NK-92 (cell line): Measurements from ENCODE around the gene DDX41.
"Not testable (repeated sequence)": the region's sequence is repeated elsewhere in the genome, so short reads cannot be mapped to it uniquely, and the experiment has no call there.

Experiments
- DNase-seq: peaks from one replicate; lab custom pipeline; 2025; ENCODE audit not compliant: unreplicated experiment; lab: John Stamatoyannopoulos, UW

Gene DDX41

GRCh38 chr5:177485753-177486152, 31.0 kb downstream of the DDX41 start:
- not testable (repeated sequence) for DNase-seq

GRCh38 chr5:177484902-177485549, 31.7 kb downstream of the DDX41 start:
- DNase-seq, result no peak

GRCh38 chr5:177483994-177484901, 32.5 kb downstream of the DDX41 start:
- DNase-seq, result no peak

GRCh38 chr5:177483042-177483441, 33.7 kb downstream of the DDX41 start:
- DNase-seq, result no peak

- no peak for DNase-seq
These were observed 34.4 kb downstream of the DDX41 start for GRCh38 chr5:177482359-177482795.

- DNase-seq, result no peak
These were observed 37.0 kb downstream of the DDX41 start for GRCh38 chr5:177479774-177480173.

GRCh38 chr5:177478711-177479646, 37.8 kb downstream of the DDX41 start:
- DNase-seq, result no peak

GRCh38 chr5:177477701-177478477, 38.9 kb downstream of the DDX41 start:
- DNase-seq, result no peak

GRCh38 chr5:177476531-177477233, 40.1 kb downstream of the DDX41 start:
- DNase-seq, result no peak

GRCh38 chr5:177475563-177476427, 41.0 kb downstream of the DDX41 start:
- DNase-seq, result no peak

- DNase-seq, result no peak
These were observed 41.8 kb downstream of the DDX41 start for GRCh38 chr5:177474846-177475562.

- DNase-seq, result no peak
These were observed 42.7 kb downstream of the DDX41 start for GRCh38 chr5:177474002-177474476.

GRCh38 chr5:177473443-177474001, 43.2 kb downstream of the DDX41 start, which contains the start of gene DBN1:
DBN1 (minus strand) TSS chr5:177473634; CDS start chr5:177473521, 113 bp downstream.
- no peak for DNase-seq

GRCh38 chr5:177472460-177473442, 44.0 kb downstream of the DDX41 start:
- DNase-seq, result no peak

- no peak for DNase-seq
These were observed 45.0 kb downstream of the DDX41 start for GRCh38 chr5:177471610-177472356.
